ENCODE results near the gene MUC5B. TPM values are rescaled to one million over a fixed set of nuclear protein-coding genes. Genes with fewer than 3 reads are reported as not detected.

MUC5B gene
- total and polyA plus RNA-seq, 2 of the 13 experiments (the other 11 are each of a cell fraction or from before 2014, with no cell fraction given), result 0.01 TPM; not detected in 1

DNA sequence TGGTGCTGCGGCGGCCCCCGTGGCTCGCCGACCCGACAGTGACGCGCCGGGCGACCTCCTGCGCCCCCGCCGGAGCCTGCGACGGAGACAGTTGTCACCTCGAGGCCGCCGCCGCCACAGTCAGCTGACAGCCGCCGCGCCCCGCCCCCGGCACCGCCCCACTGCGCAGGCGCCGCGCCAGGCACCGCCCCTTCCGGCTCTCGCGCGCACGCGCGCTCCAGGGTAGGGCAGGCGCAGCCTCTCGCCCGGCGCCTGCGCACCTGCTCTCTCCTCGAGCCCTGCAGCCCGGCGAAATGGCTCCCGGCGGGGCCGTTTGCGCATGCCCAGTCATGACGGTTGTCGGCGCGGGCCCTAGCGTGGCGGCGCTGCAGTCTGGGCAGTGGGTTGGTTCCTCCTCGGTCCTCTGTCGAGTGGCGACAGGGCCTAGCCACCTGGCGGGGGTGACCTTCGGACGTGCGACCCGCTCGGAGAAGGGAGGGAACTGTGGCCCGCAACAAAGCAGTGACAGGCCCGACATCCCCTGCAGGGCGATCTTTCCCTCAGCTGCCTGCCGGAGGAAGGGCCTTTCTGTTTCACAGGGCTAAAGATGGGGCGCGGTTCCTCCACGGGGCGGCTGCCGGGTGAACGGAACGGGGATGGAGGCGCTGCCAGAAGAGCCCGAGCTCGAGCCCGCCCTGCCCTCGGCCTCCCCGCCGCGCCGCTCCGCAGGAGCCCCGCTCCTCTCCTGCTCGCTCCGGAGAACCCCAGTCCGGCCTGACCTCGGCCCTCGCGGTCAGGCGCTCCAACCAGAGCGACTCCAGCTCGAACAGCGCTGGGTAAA is 86.8 kb downstream of the MUC5B start, which contains the start of gene TOLLIP (continued):
- TF ChIP-seq, protein P1, sequence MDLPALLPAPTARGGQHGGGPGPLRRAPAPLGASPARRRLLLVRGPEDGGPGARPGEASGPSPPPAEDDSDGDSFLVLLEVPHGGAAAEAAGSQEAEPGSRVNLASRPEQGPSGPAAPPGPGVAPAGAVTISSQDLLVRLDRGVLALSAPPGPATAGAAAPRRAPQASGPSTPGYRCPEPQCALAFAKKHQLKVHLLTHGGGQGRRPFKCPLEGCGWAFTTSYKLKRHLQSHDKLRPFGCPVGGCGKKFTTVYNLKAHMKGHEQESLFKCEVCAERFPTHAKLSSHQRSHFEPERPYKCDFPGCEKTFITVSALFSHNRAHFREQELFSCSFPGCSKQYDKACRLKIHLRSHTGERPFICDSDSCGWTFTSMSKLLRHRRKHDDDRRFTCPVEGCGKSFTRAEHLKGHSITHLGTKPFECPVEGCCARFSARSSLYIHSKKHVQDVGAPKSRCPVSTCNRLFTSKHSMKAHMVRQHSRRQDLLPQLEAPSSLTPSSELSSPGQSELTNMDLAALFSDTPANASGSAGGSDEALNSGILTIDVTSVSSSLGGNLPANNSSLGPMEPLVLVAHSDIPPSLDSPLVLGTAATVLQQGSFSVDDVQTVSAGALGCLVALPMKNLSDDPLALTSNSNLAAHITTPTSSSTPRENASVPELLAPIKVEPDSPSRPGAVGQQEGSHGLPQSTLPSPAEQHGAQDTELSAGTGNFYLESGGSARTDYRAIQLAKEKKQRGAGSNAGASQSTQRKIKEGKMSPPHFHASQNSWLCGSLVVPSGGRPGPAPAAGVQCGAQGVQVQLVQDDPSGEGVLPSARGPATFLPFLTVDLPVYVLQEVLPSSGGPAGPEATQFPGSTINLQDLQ (CRISPR knock-in tag; IDR thresholded peaks at IDR 0.05), result no peak; the same call in 1 of the 2 replicates
- TF ChIP-seq ZBTB8A (CRISPR knock-in tag; IDR thresholded peaks at IDR 0.05; ENCODE audit: borderline replicate concordance, low read depth), result no peak
- TF ChIP-seq NPAS2 (CRISPR knock-in tag; IDR thresholded peaks at IDR 0.05; ENCODE audit: borderline replicate concordance), result no peak
- no peak; the same call in 1 of the 2 replicates for TF ChIP-seq BRCA1 (CRISPR knock-in tag; IDR thresholded peaks at IDR 0.05)
- TF ChIP-seq HNF4G (IDR thresholded peaks at IDR 0.05; ENCODE audit: borderline replicate concordance, low read depth, low read length), result no peak
- no peak for TF ChIP-seq HNF4G (CRISPR knock-in tag; IDR thresholded peaks at IDR 0.05; ENCODE audit: borderline replicate concordance, low read depth)
- TF ChIP-seq, protein P2, sequence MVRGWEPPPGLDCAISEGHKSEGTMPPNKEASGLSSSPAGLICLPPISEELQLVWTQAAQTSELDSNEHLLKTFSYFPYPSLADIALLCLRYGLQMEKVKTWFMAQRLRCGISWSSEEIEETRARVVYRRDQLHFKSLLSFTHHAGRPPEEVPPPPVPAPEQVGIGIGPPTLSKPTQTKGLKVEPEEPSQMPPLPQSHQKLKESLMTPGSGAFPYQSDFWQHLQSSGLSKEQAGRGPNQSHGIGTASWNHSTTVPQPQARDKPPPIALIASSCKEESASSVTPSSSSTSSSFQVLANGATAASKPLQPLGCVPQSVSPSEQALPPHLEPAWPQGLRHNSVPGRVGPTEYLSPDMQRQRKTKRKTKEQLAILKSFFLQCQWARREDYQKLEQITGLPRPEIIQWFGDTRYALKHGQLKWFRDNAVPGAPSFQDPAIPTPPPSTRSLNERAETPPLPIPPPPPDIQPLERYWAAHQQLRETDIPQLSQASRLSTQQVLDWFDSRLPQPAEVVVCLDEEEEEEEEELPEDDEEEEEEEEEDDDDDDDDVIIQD (CRISPR knock-in tag; IDR thresholded peaks at IDR 0.05; ENCODE audit: low read depth), result no peak
- TF ChIP-seq SSRP1 (CRISPR knock-in tag; IDR thresholded peaks at IDR 0.05), result no peak
- TF ChIP-seq MTA3 (CRISPR knock-in tag; IDR thresholded peaks at IDR 0.05), result no peak
- TF ChIP-seq SATB2 (CRISPR knock-in tag; IDR thresholded peaks at IDR 0.05), result peak; percentile 89; the same call in 1 of the 2 replicates
- no peak for TF ChIP-seq ZNF282 (IDR thresholded peaks at IDR 0.05; ENCODE audit: partially characterized antibody)
- no peak for TF ChIP-seq PTBP1 (IDR thresholded peaks at IDR 0.05; ENCODE audit: low read depth, low read length, poor library complexity, severe bottlenecking)
- TF ChIP-seq, protein P3, sequence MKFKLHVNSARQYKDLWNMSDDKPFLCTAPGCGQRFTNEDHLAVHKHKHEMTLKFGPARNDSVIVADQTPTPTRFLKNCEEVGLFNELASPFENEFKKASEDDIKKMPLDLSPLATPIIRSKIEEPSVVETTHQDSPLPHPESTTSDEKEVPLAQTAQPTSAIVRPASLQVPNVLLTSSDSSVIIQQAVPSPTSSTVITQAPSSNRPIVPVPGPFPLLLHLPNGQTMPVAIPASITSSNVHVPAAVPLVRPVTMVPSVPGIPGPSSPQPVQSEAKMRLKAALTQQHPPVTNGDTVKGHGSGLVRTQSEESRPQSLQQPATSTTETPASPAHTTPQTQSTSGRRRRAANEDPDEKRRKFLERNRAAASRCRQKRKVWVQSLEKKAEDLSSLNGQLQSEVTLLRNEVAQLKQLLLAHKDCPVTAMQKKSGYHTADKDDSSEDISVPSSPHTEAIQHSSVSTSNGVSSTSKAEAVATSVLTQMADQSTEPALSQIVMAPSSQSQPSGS (CRISPR knock-in tag; IDR thresholded peaks at IDR 0.05), result 0 out of 2 replicates have a peak, but pooled peaks have one; percentile 50
- no peak for TF ChIP-seq CCAR2 (optimal IDR thresholded peaks at IDR 0.05; ENCODE audit: low read depth, low read length)
- TF ChIP-seq NR2F6 (IDR thresholded peaks at IDR 0.05), result no peak
- TF ChIP-seq NR2F6 (CRISPR knock-in tag; IDR thresholded peaks at IDR 0.05), result 0 out of 2 replicates have a peak, but pooled peaks have one; percentile 14
- TF ChIP-seq DNMT3B (CRISPR knock-in tag; conservative IDR thresholded peaks at IDR 0.05), result no peak
- TF ChIP-seq ZNF569 (CRISPR knock-in tag; IDR thresholded peaks at IDR 0.05; ENCODE audit: borderline replicate concordance), result 0 out of 2 replicates have a peak, but pooled peaks have one; percentile 27
- TF ChIP-seq, protein P4, sequence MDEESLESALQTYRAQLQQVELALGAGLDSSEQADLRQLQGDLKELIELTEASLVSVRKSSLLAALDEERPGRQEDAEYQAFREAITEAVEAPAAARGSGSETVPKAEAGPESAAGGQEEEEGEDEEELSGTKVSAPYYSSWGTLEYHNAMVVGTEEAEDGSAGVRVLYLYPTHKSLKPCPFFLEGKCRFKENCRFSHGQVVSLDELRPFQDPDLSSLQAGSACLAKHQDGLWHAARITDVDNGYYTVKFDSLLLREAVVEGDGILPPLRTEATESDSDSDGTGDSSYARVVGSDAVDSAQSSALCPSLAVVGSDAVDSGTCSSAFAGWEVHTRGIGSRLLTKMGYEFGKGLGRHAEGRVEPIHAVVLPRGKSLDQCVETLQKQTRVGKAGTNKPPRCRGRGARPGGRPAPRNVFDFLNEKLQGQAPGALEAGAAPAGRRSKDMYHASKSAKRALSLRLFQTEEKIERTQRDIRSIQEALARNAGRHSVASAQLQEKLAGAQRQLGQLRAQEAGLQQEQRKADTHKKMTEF (CRISPR knock-in tag; IDR thresholded peaks at IDR 0.05), result peak; percentile 79; the same call in 1 of the 2 replicates
- TF ChIP-seq KLF16 (CRISPR knock-in tag; IDR thresholded peaks at IDR 0.05), result peak in 1 of 2 experiments; percentile 61; a peak in 1 of 4 replicates
- TF ChIP-seq TBX2 (CRISPR knock-in tag; IDR thresholded peaks at IDR 0.05; ENCODE audit: borderline replicate concordance), result peak; percentile 71; the same call in 1 of the 2 replicates
- no peak for TF ChIP-seq RFXAP (CRISPR knock-in tag; IDR thresholded peaks at IDR 0.05; ENCODE audit: borderline replicate concordance)
- no peak for TF ChIP-seq SP1 (IDR thresholded peaks at IDR 0.05)
- peak; percentile 53 for TF ChIP-seq SP1 (CRISPR knock-in tag; IDR thresholded peaks at IDR 0.05)

All from HepG2 (cell line).